Kidney (tissue), 14 donors: ENCODE data around the gene IPO11. TPM values are rescaled to one million over a fixed set of nuclear protein-coding genes. Genes with fewer than 3 reads are reported as not detected.
"Not testable (repeated sequence)": the region's sequence is repeated elsewhere in the genome, so short reads cannot be mapped to it uniquely, and the experiment has no call there.

Source experiments
- DNase-seq, 5 donors: peaks; one replicate each; pipeline ENCODE4 v3.0.0-alpha.2; 2013 to 2020
- FAIRE-seq: peaks from 2 replicates; lab custom pipeline; 2012; peaks lifted over from hg19 to GRCh38; lab: Jason Lieb, UNC
- H3K27ac ChIP-seq, 2 donors: one replicate each; pipeline ENCODE4 v1.7.0; 2013; ENCODE audit warnings: low read depth in 2 of 2, low read length in 2 of 2, inconsistent platforms in 1 of 2
- H3K27me3 ChIP-seq: one replicate; pipeline ENCODE4 v1.7.1; 2013; ENCODE audit warnings: low read length, inconsistent platforms; ENCODE audit not compliant: control insufficient read depth, insufficient read depth
- H3K36me3 ChIP-seq, 3 donors: one replicate each; pipeline versions ENCODE4 v1.7.0 to v1.7.1; 2013; ENCODE audit warnings: low read length in 3 of 3, control low read depth in 1 of 3, inconsistent platforms in 1 of 3; ENCODE audit not compliant: insufficient read depth in 3 of 3, control insufficient read depth in 2 of 3
- H3K4me1 ChIP-seq, 3 donors: one replicate each; pipeline versions ENCODE4 v1.7.0 to v1.7.1; 2013; ENCODE audit warnings: low read length in 3 of 3, inconsistent platforms in 1 of 3, low read depth in 1 of 3; ENCODE audit not compliant: control insufficient read depth in 2 of 3, insufficient read depth in 2 of 3
- H3K4me3 ChIP-seq, 3 donors: one replicate each; pipeline versions ENCODE4 v1.7.0 to v1.8.1; 2013; ENCODE audit warnings: low read length in 3 of 3, control low read depth in 1 of 3, inconsistent platforms in 1 of 3
- H3K9ac ChIP-seq, 3 donors: one replicate each; pipeline versions ENCODE4 v1.7.0 to v1.7.1; 2013; ENCODE audit warnings: low read length in 3 of 3, control low read depth in 1 of 3, inconsistent platforms in 1 of 3
- H3K9me3 ChIP-seq, 3 donors: one replicate each; pipeline versions ENCODE4 v1.7.0 to v1.7.1; 2013; ENCODE audit warnings: low read length in 3 of 3, control low read depth in 1 of 3, inconsistent platforms in 1 of 3; ENCODE audit not compliant: control insufficient read depth in 2 of 3, insufficient read depth in 1 of 3
- CTCF ChIP-seq: IDR thresholded peaks from 3 replicates; pipeline ENCODE4 v1.5.1; 2012; ENCODE audit warnings: mild to moderate bottlenecking, moderate library complexity, borderline replicate concordance; ENCODE audit not compliant: insufficient read depth; ENCODE audit errors: extremely low read depth
- intact Hi-C: fragments of 100-400 bp; cut with DNase I; formaldehyde crosslinking; loops from one replicate; pipeline ENCODE4 v1.11.1; 2022
- polyA plus RNA-seq: library from polyadenylated mRNA; stranded (reverse); fragments of 350-450 nt; fragmentation: Illumina TruSeq; extraction: RNeasy Lipid Tissue Mini Kit (QIAGEN cat#74804); gene quantifications from one replicate; pipeline ENCODE4 v1.2.3, GENCODE V29; 2014; ENCODE audit warnings: low read depth, low replicate concordance; ENCODE audit not compliant: insufficient read depth
- total RNA-seq: library from RNA; stranded (reverse); fragmentation: NEBNext Ultra II Directional; extraction: Animal tissue kit (Norgen Biotek cat#: 25700); gene quantifications from one replicate; pipeline ENCODE4 v1.2.1, GENCODE V29; 2021
- donor health status: control.
- donor health status: control.
- donor health status: control.
- donor health status: control.
- donor health status: control.
- donor health status: DM: yes; HTN: yes; CAD: no.
- donor health status: Normal renal cell carcinoma (clear cell type).

Gene IPO11
- total and polyA plus RNA-seq, 2 donors from 2014 or later, result 18.5 to 36.1 TPM

GRCh38 chr5:62506659-62507460 lies 94.3 kb downstream of the IPO11 start:
- DNase-seq (peak in 2 of 5 donors; percentile 10 to 22), FAIRE-seq (no peak)
- Histone ChIP-seq H3K4me3 (no peak overlapping the region), H3K36me3 (no peaks in the 10 kb centered on the region), H3K27me3 (no peaks in the 10 kb centered on the region), H3K9me3 (no peaks in the 10 kb centered on the region), H3K27ac (no peak overlapping the region), H3K4me1 (no peaks in the 10 kb centered on the region), H3K9ac (no peak overlapping the region)
- intact Hi-C loops, result no loop called here
- TF ChIP-seq CTCF, result no peak

GRCh38 chr5:62508760-62509159 lies 96.2 kb downstream of the IPO11 start:
- H3K4me1 ChIP-seq, H3K9ac ChIP-seq, DNase-seq, H3K4me3 ChIP-seq, H3K27me3 ChIP-seq, H3K9me3 ChIP-seq, H3K36me3 ChIP-seq, FAIRE-seq, intact Hi-C loops, H3K27ac ChIP-seq: not testable (repeated sequence)

- no peak overlapping the region for H3K27ac ChIP-seq
- H3K4me3 ChIP-seq, result no peak overlapping the region
- no peak for TF ChIP-seq CTCF
- DNase-seq, result no peak
- H3K27me3 ChIP-seq, result no peaks in the 10 kb centered on the region
- no peaks in the 10 kb centered on the region for H3K4me1 ChIP-seq
- no peaks in the 10 kb centered on the region for H3K9me3 ChIP-seq
- intact Hi-C loops, result no loop called here
- no peak overlapping the region for H3K9ac ChIP-seq
- FAIRE-seq, result no peak
- H3K36me3 ChIP-seq, result no peaks in the 10 kb centered on the region
Measured at GRCh38 chr5:62509806-62510205, 97.2 kb downstream of the IPO11 start.

GRCh38 chr5:62513085-62513484 lies 100.5 kb downstream of the IPO11 start:
- H3K36me3 ChIP-seq, H3K27ac ChIP-seq, H3K9me3 ChIP-seq, intact Hi-C loops, H3K4me3 ChIP-seq, H3K27me3 ChIP-seq, H3K9ac ChIP-seq, H3K4me1 ChIP-seq, FAIRE-seq, DNase-seq: not testable (repeated sequence)
